ENCODE data around the gene KIAA0825. TPM values are rescaled to one million over a fixed set of nuclear protein-coding genes. Genes with fewer than 3 reads are reported as not detected.
"Not testable (repeated sequence)": the region's sequence is repeated elsewhere in the genome, so short reads cannot be mapped to it uniquely, and the experiment has no call there.

The KIAA0825 gene
- total and polyA plus RNA-seq, 2 donors: 0.79 to 25.5 TPM

- DNase-seq (ENCODE audit: extremely low spot score): no peak
- 59% methylated on average over 5 of the region's 5 CpGs for WGBS
- no peaks in the 10 kb centered on the region for H3K36me3 ChIP-seq (ENCODE audit: insufficient read depth)
- H3K4me3 ChIP-seq (ENCODE audit: low read depth, low read length): no peak overlapping the region
- no peak overlapping the region for H3K27ac ChIP-seq (ENCODE audit: low read depth)
- H3K4me1 ChIP-seq (ENCODE audit: insufficient read depth): no peaks in the 10 kb centered on the region
These were observed 3.4 kb upstream of the KIAA0825 start for GRCh38 chr5:94621763-94622162.

GRCh38 chr5:94620256-94620655 is 1.9 kb upstream of the KIAA0825 start:
- 94% methylated on average over 5 of the region's 5 CpGs for WGBS
- no peak overlapping the region for H3K4me3 ChIP-seq (ENCODE audit: low read depth, low read length)
- no peaks in the 10 kb centered on the region for H3K36me3 ChIP-seq (ENCODE audit: insufficient read depth)
- H3K4me1 ChIP-seq (ENCODE audit: insufficient read depth): no peaks in the 10 kb centered on the region
- DNase-seq (ENCODE audit: extremely low spot score): no peak
- no peak overlapping the region for H3K27ac ChIP-seq (ENCODE audit: low read depth)

- peak overlapping the region; percentile 59 for H3K4me3 ChIP-seq (ENCODE audit: low read depth, low read length)
- no peak overlapping the region for H3K27ac ChIP-seq (ENCODE audit: low read depth)
- no peaks in the 10 kb centered on the region for H3K4me1 ChIP-seq (ENCODE audit: insufficient read depth)
- WGBS: under 1% methylated on average over 23 of the region's 23 CpGs
- DNase-seq (ENCODE audit: extremely low spot score): peak; percentile 7
- H3K36me3 ChIP-seq (ENCODE audit: insufficient read depth): no peaks in the 10 kb centered on the region
These were observed 343 bp downstream of the KIAA0825 start for GRCh38 chr5:94618029-94618492.

- Histone ChIP-seq H3K4me1 (ENCODE audit: insufficient read depth) (no peaks in the 10 kb centered on the region), H3K36me3 (ENCODE audit: insufficient read depth) (no peaks in the 10 kb centered on the region), H3K4me3 (ENCODE audit: low read depth, low read length) (no peak overlapping the region), H3K27ac (ENCODE audit: low read depth) (no peak overlapping the region)
- no peak for DNase-seq (ENCODE audit: extremely low spot score)
- WGBS: 96% methylated on average over 3 of the region's 3 CpGs
These were observed 2.5 kb downstream of the KIAA0825 start for GRCh38 chr5:94615862-94616261.

- WGBS: 88% methylated on average over 2 of the region's 2 CpGs
- Histone ChIP-seq H3K4me3 (ENCODE audit: low read depth, low read length) (no peak overlapping the region), H3K4me1 (ENCODE audit: insufficient read depth) (no peaks in the 10 kb centered on the region), H3K27ac (ENCODE audit: low read depth) (no peak overlapping the region), H3K36me3 (ENCODE audit: insufficient read depth) (no peaks in the 10 kb centered on the region)
- DNase-seq (ENCODE audit: extremely low spot score): no peak
These were observed 4.1 kb downstream of the KIAA0825 start for GRCh38 chr5:94614156-94614805.

- 79% methylated on average over 2 of the region's 2 CpGs for WGBS
These were observed 4.8 kb downstream of the KIAA0825 start for GRCh38 chr5:94613583-94613982.

GRCh38 chr5:94595281-94595840 is 23.0 kb downstream of the KIAA0825 start:
- no peak overlapping the region for H3K27ac ChIP-seq (ENCODE audit: low read depth)
- H3K4me3 ChIP-seq (ENCODE audit: low read depth, low read length): no peak overlapping the region
- H3K4me1 ChIP-seq (ENCODE audit: insufficient read depth): no peaks in the 10 kb centered on the region
- 94% methylated on average over 7 of the region's 7 CpGs for WGBS
- DNase-seq (ENCODE audit: extremely low spot score): no peak
- H3K36me3 ChIP-seq (ENCODE audit: insufficient read depth): no peaks in the 10 kb centered on the region

More at GRCh38 chr5:94613583-94613982, 4.8 kb downstream of the KIAA0825 start:
- no peak overlapping the region for H3K27ac ChIP-seq (ENCODE audit: low read depth)
- no peaks in the 10 kb centered on the region for H3K36me3 ChIP-seq (ENCODE audit: insufficient read depth)
- H3K4me1 ChIP-seq (ENCODE audit: insufficient read depth): no peaks in the 10 kb centered on the region
- H3K4me3 ChIP-seq (ENCODE audit: low read depth, low read length): no peak overlapping the region
- DNase-seq (ENCODE audit: extremely low spot score): no peak

GRCh38 chr5:94577466-94578245 is 40.7 kb downstream of the KIAA0825 start:
- H3K36me3 ChIP-seq (ENCODE audit: insufficient read depth): no peaks in the 10 kb centered on the region
- no peak overlapping the region for H3K4me3 ChIP-seq (ENCODE audit: low read depth, low read length)
- H3K27ac ChIP-seq (ENCODE audit: low read depth): no peak overlapping the region
- no peak for DNase-seq (ENCODE audit: extremely low spot score)
- H3K4me1 ChIP-seq (ENCODE audit: insufficient read depth): no peaks in the 10 kb centered on the region

- Histone ChIP-seq H3K27ac (ENCODE audit: low read depth) (no peak overlapping the region), H3K4me3 (ENCODE audit: low read depth, low read length) (no peak overlapping the region), H3K4me1 (ENCODE audit: insufficient read depth) (no peaks in the 10 kb centered on the region), H3K36me3 (ENCODE audit: insufficient read depth) (no peaks in the 10 kb centered on the region)
- no peak for DNase-seq (ENCODE audit: extremely low spot score)
- 71% methylated on average over 4 of the region's 4 CpGs for WGBS
These were observed 43.2 kb downstream of the KIAA0825 start for GRCh38 chr5:94575196-94575595.

GRCh38 chr5:94573349-94573748 is 45.1 kb downstream of the KIAA0825 start:
- DNase-seq (ENCODE audit: extremely low spot score); H3K4me3 ChIP-seq (ENCODE audit: low read depth, low read length); H3K27ac ChIP-seq (ENCODE audit: low read depth); H3K36me3 ChIP-seq (ENCODE audit: insufficient read depth); H3K4me1 ChIP-seq (ENCODE audit: insufficient read depth): not testable (repeated sequence)
- 85% methylated on average over 1 of the region's 1 CpG for WGBS

- DNase-seq (ENCODE audit: extremely low spot score): no peak
- no peak overlapping the region for H3K4me3 ChIP-seq (ENCODE audit: low read depth, low read length)
- H3K4me1 ChIP-seq (ENCODE audit: insufficient read depth): no peaks in the 10 kb centered on the region
- no peaks in the 10 kb centered on the region for H3K36me3 ChIP-seq (ENCODE audit: insufficient read depth)
- no peak overlapping the region for H3K27ac ChIP-seq (ENCODE audit: low read depth)
These were observed 47.0 kb downstream of the KIAA0825 start for GRCh38 chr5:94571415-94571814.

- 94% methylated on average over 1 of the region's 1 CpG for WGBS
These were observed 53.6 kb downstream of the KIAA0825 start for GRCh38 chr5:94564812-94565211.

GRCh38 chr5:94562327-94562971 is 56.0 kb downstream of the KIAA0825 start:
- H3K36me3 ChIP-seq (ENCODE audit: insufficient read depth): no peaks in the 10 kb centered on the region
- WGBS: 85% methylated on average over 2 of the region's 2 CpGs
- no peaks in the 10 kb centered on the region for H3K4me1 ChIP-seq (ENCODE audit: insufficient read depth)
- DNase-seq (ENCODE audit: extremely low spot score): no peak
- H3K4me3 ChIP-seq (ENCODE audit: low read depth, low read length): no peak overlapping the region
- no peak overlapping the region for H3K27ac ChIP-seq (ENCODE audit: low read depth)

More at GRCh38 chr5:94564812-94565211, 53.6 kb downstream of the KIAA0825 start:
- Histone ChIP-seq H3K36me3 (ENCODE audit: insufficient read depth) (no peaks in the 10 kb centered on the region), H3K4me3 (ENCODE audit: low read depth, low read length) (no peak overlapping the region), H3K4me1 (ENCODE audit: insufficient read depth) (no peaks in the 10 kb centered on the region), H3K27ac (ENCODE audit: low read depth) (no peak overlapping the region)
- no peak for DNase-seq (ENCODE audit: extremely low spot score)

All from urinary bladder (tissue), 4 donors.